ENCODE results near the gene FAM184B. TPM values are rescaled to one million over a fixed set of nuclear protein-coding genes. Genes with fewer than 3 reads are reported as not detected.

FAM184B gene
- total and polyA plus RNA-seq, 2 of the 4 experiments (the other 2 are of a cell fraction), result 0.07 to 0.18 TPM

- no peaks in the 10 kb centered on the region for H4K20me1 ChIP-seq (ENCODE audit: insufficient read depth, low read length)
- H3K27ac ChIP-seq (ENCODE audit: insufficient read depth, low read length), result no peak overlapping the region
- no peak overlapping the region for H4K91ac ChIP-seq (ENCODE audit: insufficient read depth, low read depth, low read length)
- H3K9me3 ChIP-seq (ENCODE audit: control insufficient read depth, insufficient read depth, low read length), result no peaks in the 10 kb centered on the region
- no peak overlapping the region for H4K8ac ChIP-seq (ENCODE audit: low read depth in 2 of 2, low read length in 2 of 2)
- no peak overlapping the region for H2AK5ac ChIP-seq (ENCODE audit: low read depth, low read length)
- H3K14ac ChIP-seq (replicated peaks; ENCODE audit: low read depth, low read length), result no peak overlapping the region
- H4K5ac ChIP-seq (ENCODE audit: low read depth, low read length), result no peak overlapping the region
- intact Hi-C loops (cut with micrococcal nuclease) (no loop called here), in situ Hi-C loops (cut with MboI; ENCODE audit: low sequenced_read_pairs) (no loop called here), dilution Hi-C loops (cut with HindIII; ENCODE audit: low sequenced_read_pairs, unreplicated experiment) (no loop called here)
- H3K79me1 ChIP-seq (ENCODE audit: low read depth in 1 of 2, low read length in 2 of 2), result no peaks in the 10 kb centered on the region
- no CpG with 5 or more reads among the region's 2 CpGs for WGBS, 2 experiments (ENCODE audit: extremely low coverage in 2 of 2, insufficient read length in 1 of 2)
- DNase-seq (no peak), ATAC-seq (ENCODE audit: low read depth) (no peak)
- H2BK5ac ChIP-seq (ENCODE audit: low read depth, low read length, poor library complexity, severe bottlenecking), result no peak overlapping the region
- no peak for TF ChIP-seq SMC3 (IDR thresholded peaks at IDR 0.05; ENCODE audit: low read depth, low read length)
- TF ChIP-seq BHLHE40 (IDR thresholded peaks at IDR 0.05; ENCODE audit: low read depth, low read length), result no peak
- TF ChIP-seq CTCF (conservative IDR thresholded peaks at IDR 0.05; ENCODE audit: low read depth, low read length), result no peak
- no peak for TF ChIP-seq POLR2A (IDR thresholded peaks at IDR 0.05; ENCODE audit: low read depth, low read length)
- no peak for TF ChIP-seq MXI1 (IDR thresholded peaks at IDR 0.05; ENCODE audit: borderline replicate concordance, low read depth, low read length)
- no peak for TF ChIP-seq NFE2L2 (IDR thresholded peaks at IDR 0.05; ENCODE audit: low read depth, low read length)
- no peak for TF ChIP-seq RCOR1 (IDR thresholded peaks at IDR 0.05; ENCODE audit: insufficient replicate concordance, low read length)
- TF ChIP-seq USF2 (IDR thresholded peaks at IDR 0.05; ENCODE audit: low read depth, low read length), result no peak
- TF ChIP-seq RFX5 (IDR thresholded peaks at IDR 0.05; ENCODE audit: low read depth, low read length), result no peak
- TF ChIP-seq MAFK (IDR thresholded peaks at IDR 0.05; ENCODE audit: low read depth, low read length), result no peak
- no peak overlapping the region for H2BK15ac ChIP-seq (ENCODE audit: low read depth, low read length)
- no peak overlapping the region for H3K18ac ChIP-seq (ENCODE audit: low read depth, low read length)
- no peaks in the 10 kb centered on the region for H3K9me1 ChIP-seq (ENCODE audit: insufficient read depth, low read length)
- no TSS peak for BruUV-seq (replicated peaks)
- CTCF ChIA-PET, result no interaction called here
- H2BK20ac ChIP-seq (ENCODE audit: low read depth, low read length), result no peak overlapping the region
- H2BK120ac ChIP-seq (ENCODE audit: low read depth, low read length), result no peak overlapping the region
- no peak overlapping the region for H3K4me2 ChIP-seq (ENCODE audit: low read depth, low read length)
- no peak overlapping the region for H3K56ac ChIP-seq (ENCODE audit: extremely low read depth, insufficient read depth, low read length)
- POLR2A ChIA-PET (ENCODE audit: unreplicated experiment), result no interaction called here
- no peak overlapping the region for H3K9ac ChIP-seq (ENCODE audit: low read depth, low read length)
- H3K4ac ChIP-seq (ENCODE audit: low read depth, low read length), result no peak overlapping the region
- H2AK9ac ChIP-seq (replicated peaks; ENCODE audit: low read depth, low read length, poor library complexity), result no peak overlapping the region
- H3K4me1 ChIP-seq (ENCODE audit: control insufficient read depth, insufficient read depth, low read length), result no peaks in the 10 kb centered on the region
- no peaks in the 10 kb centered on the region for H3K36me3 ChIP-seq (ENCODE audit: control insufficient read depth, insufficient read depth, low read length)
- no peaks in the 10 kb centered on the region for H3K27me3 ChIP-seq (ENCODE audit: control insufficient read depth, insufficient read depth, low read length)
- H3K23ac ChIP-seq (ENCODE audit: low read depth, low read length), result no peak overlapping the region
- no peak overlapping the region for H2AFZ ChIP-seq (replicated peaks; ENCODE audit: low read length, poor library complexity)
- no peak overlapping the region for H3K4me3 ChIP-seq (ENCODE audit: insufficient read depth, low read depth, low read length)
These were observed 99.2 kb downstream of the FAM184B start for GRCh38 chr4:17682222-17682566.
